ENCODE data around the gene CEMIP. TPM values are rescaled to one million over a fixed set of nuclear protein-coding genes. Genes with fewer than 3 reads are reported as not detected.
A peak's percentile ranks its signal among the peaks of the same experiment; 100 is the strongest.

CEMIP gene
- total and polyA plus RNA-seq, 2 of the 4 experiments (the other 2 are of a cell fraction): 63.8 to 78.0 TPM

- Histone ChIP-seq H3K4me1 (ENCODE audit: control insufficient read depth, insufficient read depth, low read length) (peaks cover 27% of the 10 kb centered on the region), H3K18ac (ENCODE audit: low read depth, low read length) (no peak overlapping the region), H3K4me2 (ENCODE audit: low read depth, low read length) (peak overlapping the region; percentile 81), H3K79me1 (ENCODE audit: low read depth in 1 of 2, low read length in 2 of 2) (peaks cover 9 to 55% of the 10 kb centered on the region in 2 experiments; a peak in 3 of 4 replicates), H3K36me3 (ENCODE audit: control insufficient read depth, insufficient read depth, low read length) (peaks cover 36% of the 10 kb centered on the region), H3K14ac (replicated peaks; ENCODE audit: low read depth, low read length) (peak overlapping the region; percentile 10; the same call in 1 of the 2 replicates), H3K4ac (ENCODE audit: low read depth, low read length) (no peak overlapping the region), H4K8ac (ENCODE audit: low read depth in 2 of 2, low read length in 2 of 2) (no peak overlapping the region), H3K4me3 (ENCODE audit: insufficient read depth, low read depth, low read length) (peak overlapping the region; percentile 84), H3K23ac (ENCODE audit: low read depth, low read length) (peak overlapping the region; percentile 46; the same call in 1 of the 2 replicates), H2BK15ac (ENCODE audit: low read depth, low read length) (no peak overlapping the region), H3K9ac (ENCODE audit: low read depth, low read length) (peak overlapping the region; percentile 84), H2AFZ (replicated peaks; ENCODE audit: low read length, poor library complexity) (peak overlapping the region; percentile 84), H4K5ac (ENCODE audit: low read depth, low read length) (no peak overlapping the region), H2BK5ac (ENCODE audit: low read depth, low read length, poor library complexity, severe bottlenecking) (no peak overlapping the region), H3K9me1 (ENCODE audit: insufficient read depth, low read length) (peaks cover 3% of the 10 kb centered on the region; the same call in 1 of the 2 replicates), H2AK9ac (replicated peaks; ENCODE audit: low read depth, low read length, poor library complexity) (peak overlapping the region; percentile 57), H3K27me3 (ENCODE audit: control insufficient read depth, insufficient read depth, low read length) (no peaks in the 10 kb centered on the region), H4K20me1 (ENCODE audit: insufficient read depth, low read length) (peaks cover 59% of the 10 kb centered on the region), H3K56ac (ENCODE audit: extremely low read depth, insufficient read depth, low read length) (no peak overlapping the region), H2BK120ac (ENCODE audit: low read depth, low read length) (no peak overlapping the region), H4K91ac (ENCODE audit: insufficient read depth, low read depth, low read length) (no peak overlapping the region), H3K27ac (ENCODE audit: insufficient read depth, low read length) (no peak overlapping the region), H2AK5ac (ENCODE audit: low read depth, low read length) (0 out of 2 replicates have a peak overlapping the region, but pooled peaks have one; percentile 1), H3K9me3 (ENCODE audit: control insufficient read depth, insufficient read depth, low read length) (no peaks in the 10 kb centered on the region), H2BK20ac (ENCODE audit: low read depth, low read length) (no peak overlapping the region)
- TF ChIP-seq BHLHE40 (IDR thresholded peaks at IDR 0.05; ENCODE audit: low read depth, low read length): no peak
- no peak for TF ChIP-seq CTCF (conservative IDR thresholded peaks at IDR 0.05; ENCODE audit: low read depth, low read length)
- no peak for TF ChIP-seq ELK1 (IDR thresholded peaks at IDR 0.05; ENCODE audit: borderline replicate concordance, low read depth, low read length)
- peak; percentile 73 for TF ChIP-seq RCOR1 (IDR thresholded peaks at IDR 0.05; ENCODE audit: insufficient replicate concordance, low read length)
- TF ChIP-seq MAZ (IDR thresholded peaks at IDR 0.05; ENCODE audit: borderline replicate concordance, low read depth, low read length): no peak
- TF ChIP-seq CHD1 (IDR thresholded peaks at IDR 0.05; ENCODE audit: low read depth, low read length): no peak
- TF ChIP-seq FOS (IDR thresholded peaks at IDR 0.05; ENCODE audit: low read depth, low read length): no peak
- no peak for TF ChIP-seq SMC3 (IDR thresholded peaks at IDR 0.05; ENCODE audit: low read depth, low read length)
- TF ChIP-seq MXI1 (IDR thresholded peaks at IDR 0.05; ENCODE audit: borderline replicate concordance, low read depth, low read length): peak; percentile 95
- TF ChIP-seq RAD21 (IDR thresholded peaks at IDR 0.05; ENCODE audit: low read length): no peak
- dilution Hi-C loops (cut with HindIII; ENCODE audit: low sequenced_read_pairs, unreplicated experiment) (no loop called here), in situ Hi-C loops (cut with MboI; ENCODE audit: low sequenced_read_pairs) (no loop called here), intact Hi-C loops (cut with micrococcal nuclease) (loop anchor here (2.0 kb wide), 1 partner anchor 190 kb away; no protein-coding TSS in a partner anchor)
- ATAC-seq (ENCODE audit: low read depth): peak; percentile 6; the same call in 1 of the 2 replicates
- ChIA-PET POLR2A (ENCODE audit: unreplicated experiment) (interaction anchor here (1.5 kb wide), 1 partner anchor 331 kb away, joined by 5 read pairs; no protein-coding TSS in a partner anchor), CTCF (interaction anchor here (0.8 to 2.8 kb wide), 4 partner anchors 187 to 213 kb away, joined by 3 to 23 read pairs (median 5); no protein-coding TSS in a partner anchor)
- BruUV-seq (replicated peaks): no TSS peak
- peak; percentile 62 for DNase-seq
- WGBS, 2 experiments (ENCODE audit: extremely low coverage in 2 of 2, insufficient read length in 1 of 2): 3% methylated on average over 15 of the region's 40 CpGs; no CpG with 5 or more reads in 1 of the 2 experiments
These were observed 1.4 kb downstream of the CEMIP start for GRCh38 chr15:80780416-80781221.

All from IMR-90 (cell line).